Endothelial cell (in vitro differentiated cells): ENCODE results near the gene SLC16A11. TPM values are rescaled to one million over a fixed set of nuclear protein-coding genes. Genes with fewer than 3 reads are reported as not detected.

Experiments used
- DNase-seq: peaks from one replicate; pipeline ENCODE4 v3.0.0; 2021; ENCODE audit warnings: low spot score
- H3K27ac Mint-ChIP-seq: one replicate; pipeline ENCODE4 v1.8.0; 2021; ENCODE audit warnings: mixed read lengths, inconsistent platforms; ENCODE audit not compliant: unreplicated experiment
- H3K27me3 Mint-ChIP-seq: one replicate; pipeline ENCODE4 v1.8.0; 2021; ENCODE audit warnings: mild to moderate bottlenecking, moderate library complexity, mixed read lengths, inconsistent platforms; ENCODE audit not compliant: unreplicated experiment
- H3K36me3 Mint-ChIP-seq: one replicate; pipeline ENCODE4 v1.8.0; 2021; ENCODE audit warnings: mild to moderate bottlenecking, low read depth, mixed read lengths, inconsistent platforms; ENCODE audit not compliant: unreplicated experiment
- H3K4me1 Mint-ChIP-seq: one replicate; pipeline ENCODE4 v1.8.0; 2021; ENCODE audit warnings: mild to moderate bottlenecking, mixed read lengths, inconsistent platforms; ENCODE audit not compliant: unreplicated experiment
- H3K4me3 Mint-ChIP-seq: one replicate; pipeline ENCODE4 v1.8.0; 2021; ENCODE audit warnings: mild to moderate bottlenecking, mixed read lengths, inconsistent platforms; ENCODE audit not compliant: unreplicated experiment
- H3K9me3 Mint-ChIP-seq: one replicate; pipeline ENCODE4 v1.8.0; 2021; ENCODE audit warnings: mixed read lengths, inconsistent platforms; ENCODE audit not compliant: unreplicated experiment
- total RNA-seq: library from RNA; stranded (reverse); fragmentation: NEBNext Ultra II Directional; extraction: Animal tissue kit (Norgen Biotek cat#: 25700); gene quantifications from one replicate; pipeline ENCODE4 v1.2.1, GENCODE V29; 2021; ENCODE audit not compliant: unreplicated experiment
- TF ChIP-seq, protein P1 (sequence below): fragments of 200-600 bp; sonication (generic); IDR thresholded peaks from one replicate; pipeline ENCODE4 v1.5.0; 2021; ENCODE audit warnings: antibody characterized with exemption; ENCODE audit not compliant: unreplicated experiment

SLC16A11 gene
- total RNA-seq, 1 donor from 2014 or later: 0.33 TPM

DNA sequence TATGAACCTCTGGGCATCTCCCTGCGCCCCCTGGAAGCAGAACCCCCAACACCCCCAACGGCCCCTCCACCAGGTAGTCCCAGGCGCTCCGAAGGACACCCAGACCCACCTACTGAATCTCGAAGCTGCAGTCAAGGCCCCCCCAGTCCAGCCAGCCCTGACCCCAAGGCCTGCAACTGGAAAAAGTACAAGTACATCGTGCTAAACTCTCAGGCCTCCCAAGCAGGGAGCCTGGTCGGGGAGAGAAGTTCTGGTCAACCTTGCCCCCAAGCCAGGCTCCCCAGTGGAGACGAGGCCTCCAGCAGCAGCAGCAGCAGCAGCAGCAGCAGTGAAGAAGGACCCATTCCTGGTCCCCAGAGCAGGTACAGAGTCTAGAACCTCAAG is 19.5 kb downstream of the SLC16A11 start:
- H3K4me1 Mint-ChIP-seq: peaks cover 84% of the 10 kb centered on the region
- no peak overlapping the region for H3K27ac Mint-ChIP-seq
- H3K27me3 Mint-ChIP-seq: peaks cover 35% of the 10 kb centered on the region
- TF ChIP-seq, protein P1, sequence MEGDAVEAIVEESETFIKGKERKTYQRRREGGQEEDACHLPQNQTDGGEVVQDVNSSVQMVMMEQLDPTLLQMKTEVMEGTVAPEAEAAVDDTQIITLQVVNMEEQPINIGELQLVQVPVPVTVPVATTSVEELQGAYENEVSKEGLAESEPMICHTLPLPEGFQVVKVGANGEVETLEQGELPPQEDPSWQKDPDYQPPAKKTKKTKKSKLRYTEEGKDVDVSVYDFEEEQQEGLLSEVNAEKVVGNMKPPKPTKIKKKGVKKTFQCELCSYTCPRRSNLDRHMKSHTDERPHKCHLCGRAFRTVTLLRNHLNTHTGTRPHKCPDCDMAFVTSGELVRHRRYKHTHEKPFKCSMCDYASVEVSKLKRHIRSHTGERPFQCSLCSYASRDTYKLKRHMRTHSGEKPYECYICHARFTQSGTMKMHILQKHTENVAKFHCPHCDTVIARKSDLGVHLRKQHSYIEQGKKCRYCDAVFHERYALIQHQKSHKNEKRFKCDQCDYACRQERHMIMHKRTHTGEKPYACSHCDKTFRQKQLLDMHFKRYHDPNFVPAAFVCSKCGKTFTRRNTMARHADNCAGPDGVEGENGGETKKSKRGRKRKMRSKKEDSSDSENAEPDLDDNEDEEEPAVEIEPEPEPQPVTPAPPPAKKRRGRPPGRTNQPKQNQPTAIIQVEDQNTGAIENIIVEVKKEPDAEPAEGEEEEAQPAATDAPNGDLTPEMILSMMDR: no peak
- DNase-seq: no peak
- H3K4me3 Mint-ChIP-seq: peak overlapping the region; percentile 100
- peaks cover 63% of the 10 kb centered on the region for H3K36me3 Mint-ChIP-seq
- H3K9me3 Mint-ChIP-seq: no peaks in the 10 kb centered on the region

DNA sequence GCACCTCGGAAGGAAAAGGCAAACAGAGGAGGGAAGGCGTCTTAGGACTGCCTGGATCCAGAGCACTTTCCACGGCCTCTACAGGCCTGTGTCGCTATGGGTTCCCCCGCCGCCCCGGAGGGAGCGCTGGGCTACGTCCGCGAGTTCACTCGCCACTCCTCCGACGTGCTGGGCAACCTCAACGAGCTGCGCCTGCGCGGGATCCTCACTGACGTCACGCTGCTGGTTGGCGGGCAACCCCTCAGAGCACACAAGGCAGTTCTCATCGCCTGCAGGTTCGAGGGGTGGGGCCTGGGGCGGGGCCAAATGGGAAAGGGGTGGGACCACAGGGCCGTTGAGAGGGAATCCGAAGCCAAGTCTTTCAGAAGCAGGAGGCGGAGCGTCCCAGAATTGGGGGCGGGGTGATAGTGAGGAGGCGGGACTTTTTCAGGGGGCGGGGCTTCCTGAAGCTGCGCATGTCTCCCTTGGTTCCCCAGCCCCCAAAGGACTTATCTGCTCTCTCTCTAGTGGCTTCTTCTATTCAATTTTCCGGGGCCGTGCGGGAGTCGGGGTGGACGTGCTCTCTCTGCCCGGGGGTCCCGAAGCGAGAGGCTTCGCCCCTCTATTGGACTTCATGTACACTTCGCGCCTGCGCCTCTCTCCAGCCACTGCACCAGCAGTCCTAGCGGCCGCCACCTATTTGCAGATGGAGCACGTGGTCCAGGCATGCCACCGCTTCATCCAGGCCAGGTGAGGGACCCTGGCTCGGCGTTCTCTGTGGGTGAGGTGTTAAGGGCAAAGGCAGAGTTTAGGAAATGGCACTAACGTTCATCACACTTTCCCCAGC is 20.1 kb downstream of the SLC16A11 start:
- Mint-ChIP-seq H3K27me3 (peaks cover 35% of the 10 kb centered on the region), H3K4me1 (peaks cover 84% of the 10 kb centered on the region), H3K36me3 (peaks cover 58% of the 10 kb centered on the region), H3K9me3 (no peaks in the 10 kb centered on the region), H3K27ac (peak overlapping the region; percentile 100), H3K4me3 (peak overlapping the region; percentile 100)
- TF ChIP-seq, protein P1: no peak
- peak; percentile 98 for DNase-seq

DNA sequence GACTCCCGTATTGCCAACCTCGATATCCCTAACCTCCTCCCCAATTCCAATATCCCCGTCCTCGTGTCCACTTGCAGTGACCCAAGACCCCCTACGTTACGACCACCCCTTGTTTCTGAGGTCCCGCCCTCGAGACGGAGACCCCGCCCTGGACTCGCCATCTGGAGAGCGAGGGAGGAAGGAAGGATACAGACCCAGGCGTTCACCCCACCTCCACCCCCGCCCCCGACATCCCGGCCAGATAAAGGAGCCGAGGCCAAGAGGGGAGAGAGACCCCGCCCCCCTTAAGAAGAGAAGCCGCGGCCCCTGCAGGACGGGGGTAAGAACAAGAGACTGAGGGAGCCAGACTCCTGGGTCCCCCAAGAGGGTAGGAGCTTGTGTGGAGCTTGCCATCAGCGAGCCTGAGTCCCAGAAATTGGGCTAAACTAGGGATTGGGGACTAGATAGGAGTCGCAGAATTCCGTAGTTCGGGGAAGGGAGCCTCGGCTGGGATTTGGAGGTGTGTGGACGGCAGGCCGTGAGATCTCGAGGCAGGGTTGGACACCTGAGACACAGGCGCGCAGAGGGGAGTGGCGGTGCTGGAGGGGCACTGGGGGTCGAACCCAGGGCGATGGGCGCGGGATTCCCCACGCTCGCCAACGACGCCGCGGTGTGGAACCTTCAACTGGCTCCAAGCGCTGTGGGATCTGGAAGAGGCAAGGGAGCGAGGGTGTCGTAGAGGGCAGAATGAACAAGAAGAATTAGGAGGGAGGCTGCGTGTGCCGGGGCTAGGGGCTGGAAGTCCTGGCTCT is 20.9 kb downstream of the SLC16A11 start, which contains the start of gene BCL6B:
TSS of gene BCL6B (plus strand) at position 270 of the 791 bp plus-strand sequence. CDS start 622 bp downstream, outside the sequence.
- Mint-ChIP-seq H3K4me1 (peaks cover 81% of the 10 kb centered on the region), H3K27ac (peak within 1 kb of the TSS; percentile 100), H3K9me3 (no peaks in the 10 kb centered on the region), H3K27me3 (peaks cover 33% of the 10 kb centered on the region), H3K36me3 (peaks cover 54% of the 10 kb centered on the region), H3K4me3 (peak within 1 kb of the TSS; percentile 100)
- DNase-seq: peak; percentile 74
- TF ChIP-seq, protein P1: no peak

DNA sequence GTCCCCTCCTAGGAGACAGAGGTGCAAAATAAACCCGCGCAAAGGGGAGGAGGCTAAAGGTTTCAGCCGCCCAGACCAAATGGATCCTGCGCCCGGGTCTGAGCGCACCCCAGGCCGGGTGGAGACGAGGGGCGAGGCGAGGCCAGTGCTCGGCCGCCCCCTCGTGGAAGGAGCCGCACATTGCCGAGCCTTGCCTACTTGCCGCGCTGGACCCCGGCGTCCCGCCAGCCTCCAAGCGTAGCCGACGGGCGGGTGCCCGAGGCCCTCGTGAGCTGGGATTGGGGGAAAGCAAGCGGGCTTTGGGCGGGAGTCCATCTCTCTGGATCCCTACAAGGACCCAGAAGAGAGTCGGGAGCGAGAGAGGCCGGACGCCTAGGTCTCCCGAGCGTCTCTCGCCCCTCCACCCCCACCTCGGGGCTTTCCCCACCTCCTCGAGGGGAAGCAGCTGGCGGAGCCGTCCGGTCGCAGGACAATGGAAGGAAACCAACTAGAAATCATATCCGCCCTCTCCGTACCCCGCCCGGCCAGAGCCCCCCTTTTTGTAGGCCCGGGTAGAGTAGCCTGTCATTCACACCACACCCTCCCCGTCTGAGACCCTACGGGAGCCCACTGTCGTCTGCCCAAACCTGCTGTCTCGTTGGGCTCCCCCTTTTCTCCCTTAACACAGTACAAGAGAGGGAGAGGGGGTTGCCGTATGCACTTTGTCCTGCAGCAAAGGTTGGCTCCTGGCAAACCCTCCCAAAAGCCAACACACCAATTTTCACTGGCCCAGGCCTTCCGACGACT is 21.7 kb downstream of the SLC16A11 start:
- TF ChIP-seq, protein P1: peak; percentile 97
- Mint-ChIP-seq H3K36me3 (peaks cover 46% of the 10 kb centered on the region), H3K9me3 (no peaks in the 10 kb centered on the region), H3K27ac (peak overlapping the region; percentile 100), H3K4me1 (peaks cover 81% of the 10 kb centered on the region), H3K4me3 (peak overlapping the region; percentile 100), H3K27me3 (peaks cover 31% of the 10 kb centered on the region)
- DNase-seq: peak; percentile 96
